Measurements from ENCODE around the gene CACNA1D. TPM values are rescaled to one million over a fixed set of nuclear protein-coding genes. Genes with fewer than 3 reads are reported as not detected.

The CACNA1D gene
- total RNA-seq, 1 donor from 2014 or later: 2.8 TPM

GRCh38 chr3:53478166-53478830 is 16.1 kb upstream of the CACNA1D start:
- H3K4me1 Mint-ChIP-seq: peaks cover 5% of the 10 kb centered on the region
- H3K27me3 Mint-ChIP-seq (ENCODE audit: low read depth): peaks cover 6% of the 10 kb centered on the region
- no peaks in the 10 kb centered on the region for H3K9me3 Mint-ChIP-seq
- H3K27ac Mint-ChIP-seq: no peak overlapping the region
- TF ChIP-seq, protein P1, sequence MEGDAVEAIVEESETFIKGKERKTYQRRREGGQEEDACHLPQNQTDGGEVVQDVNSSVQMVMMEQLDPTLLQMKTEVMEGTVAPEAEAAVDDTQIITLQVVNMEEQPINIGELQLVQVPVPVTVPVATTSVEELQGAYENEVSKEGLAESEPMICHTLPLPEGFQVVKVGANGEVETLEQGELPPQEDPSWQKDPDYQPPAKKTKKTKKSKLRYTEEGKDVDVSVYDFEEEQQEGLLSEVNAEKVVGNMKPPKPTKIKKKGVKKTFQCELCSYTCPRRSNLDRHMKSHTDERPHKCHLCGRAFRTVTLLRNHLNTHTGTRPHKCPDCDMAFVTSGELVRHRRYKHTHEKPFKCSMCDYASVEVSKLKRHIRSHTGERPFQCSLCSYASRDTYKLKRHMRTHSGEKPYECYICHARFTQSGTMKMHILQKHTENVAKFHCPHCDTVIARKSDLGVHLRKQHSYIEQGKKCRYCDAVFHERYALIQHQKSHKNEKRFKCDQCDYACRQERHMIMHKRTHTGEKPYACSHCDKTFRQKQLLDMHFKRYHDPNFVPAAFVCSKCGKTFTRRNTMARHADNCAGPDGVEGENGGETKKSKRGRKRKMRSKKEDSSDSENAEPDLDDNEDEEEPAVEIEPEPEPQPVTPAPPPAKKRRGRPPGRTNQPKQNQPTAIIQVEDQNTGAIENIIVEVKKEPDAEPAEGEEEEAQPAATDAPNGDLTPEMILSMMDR (IDR thresholded peaks at IDR 0.05; ENCODE audit: unreplicated experiment): no peak
- no peak overlapping the region for H3K4me3 Mint-ChIP-seq
- no peak for DNase-seq (ENCODE audit: low spot score in 2 of 2, unreplicated experiment in 2 of 2)
- H3K36me3 Mint-ChIP-seq: no peaks in the 10 kb centered on the region

DNA sequence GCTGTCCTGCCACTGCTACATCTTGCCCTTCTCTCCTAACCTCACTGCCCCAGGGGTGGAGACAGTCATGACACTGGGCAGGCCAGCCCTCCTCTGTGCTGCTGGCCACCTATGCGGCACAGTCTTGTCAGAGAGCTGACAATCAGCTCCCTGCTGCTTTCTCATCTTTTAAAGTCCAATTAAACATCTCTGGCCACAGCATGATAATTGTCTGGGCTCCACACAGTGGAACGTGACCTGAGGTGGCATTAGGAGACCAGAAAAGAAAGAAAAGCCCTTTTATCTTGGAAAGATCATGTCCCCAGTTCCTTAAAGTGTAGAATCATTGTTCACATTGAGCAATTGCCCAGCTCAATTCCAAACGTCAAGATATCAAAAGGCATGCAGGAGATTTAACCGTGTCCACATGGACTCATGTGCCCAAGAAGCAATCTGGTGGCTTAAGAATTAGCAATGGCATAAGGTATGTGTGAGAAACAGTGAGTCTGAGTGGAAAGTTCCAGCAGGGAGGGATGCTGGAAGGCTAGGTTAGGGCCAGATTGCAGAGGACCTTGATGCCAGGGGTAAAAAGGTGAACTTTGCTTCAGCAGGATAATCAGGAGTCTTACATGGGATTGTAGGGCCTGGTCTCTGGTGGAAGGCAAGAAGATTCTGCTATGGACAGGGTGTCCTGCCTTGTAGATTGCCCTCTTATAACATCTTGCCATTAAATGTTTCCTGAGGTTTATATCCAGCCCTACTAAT is 15.3 kb upstream of the CACNA1D start:
- Mint-ChIP-seq H3K4me1 (peaks cover 5% of the 10 kb centered on the region), H3K27ac (no peak overlapping the region)

GRCh38 chr3:53482227-53482626 is 12.2 kb upstream of the CACNA1D start:
- no peak for DNase-seq (ENCODE audit: low spot score in 2 of 2, unreplicated experiment in 2 of 2)
- H3K27me3 Mint-ChIP-seq (ENCODE audit: low read depth): peaks cover 8% of the 10 kb centered on the region
- no peaks in the 10 kb centered on the region for H3K9me3 Mint-ChIP-seq
- no peak overlapping the region for H3K4me3 Mint-ChIP-seq
- peaks cover 5% of the 10 kb centered on the region for H3K4me1 Mint-ChIP-seq
- TF ChIP-seq, protein P1 (IDR thresholded peaks at IDR 0.05; ENCODE audit: unreplicated experiment): no peak
- H3K27ac Mint-ChIP-seq: no peak overlapping the region
- H3K36me3 Mint-ChIP-seq: no peaks in the 10 kb centered on the region

More for the DNA sequence above, 15.3 kb upstream of the CACNA1D start:
- Mint-ChIP-seq H3K4me3 (no peak overlapping the region), H3K36me3 (no peaks in the 10 kb centered on the region), H3K27me3 (ENCODE audit: low read depth) (peaks cover 6% of the 10 kb centered on the region), H3K9me3 (no peaks in the 10 kb centered on the region)
- no peak for DNase-seq (ENCODE audit: low spot score in 2 of 2, unreplicated experiment in 2 of 2)
- TF ChIP-seq, protein P1 (IDR thresholded peaks at IDR 0.05; ENCODE audit: unreplicated experiment): no peak

- Mint-ChIP-seq H3K9me3 (no peaks in the 10 kb centered on the region), H3K27me3 (ENCODE audit: low read depth) (peaks cover 8% of the 10 kb centered on the region), H3K27ac (no peak overlapping the region), H3K4me3 (no peak overlapping the region), H3K36me3 (no peaks in the 10 kb centered on the region), H3K4me1 (no peaks in the 10 kb centered on the region)
- TF ChIP-seq, protein P1 (IDR thresholded peaks at IDR 0.05; ENCODE audit: unreplicated experiment): no peak
- DNase-seq (ENCODE audit: low spot score in 2 of 2, unreplicated experiment in 2 of 2): no peak
Measured at GRCh38 chr3:53483821-53484220, 10.6 kb upstream of the CACNA1D start.

- DNase-seq (ENCODE audit: low spot score in 2 of 2, unreplicated experiment in 2 of 2): no peak
- no peaks in the 10 kb centered on the region for H3K36me3 Mint-ChIP-seq
- H3K4me1 Mint-ChIP-seq: peaks cover 5% of the 10 kb centered on the region
- H3K4me3 Mint-ChIP-seq: no peak overlapping the region
- peaks cover 6% of the 10 kb centered on the region for H3K27me3 Mint-ChIP-seq (ENCODE audit: low read depth)
- H3K9me3 Mint-ChIP-seq: no peaks in the 10 kb centered on the region
- no peak overlapping the region for H3K27ac Mint-ChIP-seq
- TF ChIP-seq, protein P1 (IDR thresholded peaks at IDR 0.05; ENCODE audit: unreplicated experiment): no peak
Measured at GRCh38 chr3:53484984-53485383, 9.4 kb upstream of the CACNA1D start.
